ENCODE measurements around the gene CAPN5. TPM values are rescaled to one million over a fixed set of nuclear protein-coding genes. Genes with fewer than 3 reads are reported as not detected.

CAPN5 gene
- total RNA-seq, 2 donors from 2014 or later, result 2.5 to 3.0 TPM

DNA sequence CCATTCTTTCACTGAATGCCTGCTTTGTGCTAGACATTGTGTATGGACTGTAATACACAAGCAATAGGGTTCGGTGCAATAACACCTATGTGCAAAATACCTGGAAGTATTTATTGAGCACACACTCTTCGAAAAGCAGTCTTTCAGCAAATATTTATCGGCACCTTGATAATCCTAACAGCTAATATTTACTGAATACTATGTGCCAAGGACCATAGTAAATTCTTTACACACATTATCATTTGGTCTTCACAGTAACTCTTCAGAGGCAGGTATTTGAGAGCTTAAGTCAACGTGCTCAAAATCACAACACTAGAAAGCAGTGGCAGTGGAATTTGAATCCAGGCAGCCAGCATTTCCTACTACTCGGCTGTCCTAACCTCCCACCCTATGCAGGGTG is 30.4 kb upstream of the CAPN5 start:
- H3K27ac Mint-ChIP-seq, result no peak overlapping the region
- DNase-seq, result no peak
- H3K9me3 ChIP-seq (ENCODE audit: control insufficient read depth, low read length, poor library complexity, severe bottlenecking), result no peaks in the 10 kb centered on the region
- H3K36me3 Mint-ChIP-seq (ENCODE audit: low read depth), result peaks cover 8% of the 10 kb centered on the region
- no peak overlapping the region for H3K4me3 Mint-ChIP-seq
- peaks cover 9% of the 10 kb centered on the region for H3K4me1 Mint-ChIP-seq
- peaks cover 49% of the 10 kb centered on the region for H3K27me3 Mint-ChIP-seq
- ATAC-seq, result no peak

DNA sequence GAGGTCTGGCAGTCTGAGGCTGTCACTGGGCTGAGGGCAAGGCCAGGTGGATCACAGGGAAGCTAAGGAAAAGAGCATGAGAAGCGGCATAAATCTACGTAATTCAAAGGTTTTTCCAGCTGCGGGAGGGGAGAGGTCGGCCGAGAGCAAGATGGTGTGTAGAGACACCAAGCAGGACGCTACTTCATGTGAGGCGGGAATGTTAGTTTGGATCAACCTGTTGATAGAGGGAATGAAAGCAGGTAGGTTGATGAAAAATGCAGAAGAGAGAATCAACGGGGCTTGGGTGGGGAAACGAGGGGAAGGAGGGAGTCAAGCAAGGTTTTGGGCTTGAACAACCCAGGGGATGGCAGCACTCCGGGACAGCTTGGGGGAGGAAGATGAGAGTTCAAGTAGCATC is 29.7 kb upstream of the CAPN5 start:
- H3K9me3 ChIP-seq (ENCODE audit: control insufficient read depth, low read length, poor library complexity, severe bottlenecking), result no peaks in the 10 kb centered on the region
- peaks cover 49% of the 10 kb centered on the region for H3K27me3 Mint-ChIP-seq
- DNase-seq, result no peak
- H3K4me3 Mint-ChIP-seq, result peak overlapping the region; percentile 36
- no peak overlapping the region for H3K27ac Mint-ChIP-seq
- ATAC-seq, result no peak
- H3K36me3 Mint-ChIP-seq (ENCODE audit: low read depth), result peaks cover 8% of the 10 kb centered on the region
- H3K4me1 Mint-ChIP-seq, result peaks cover 9% of the 10 kb centered on the region

DNA sequence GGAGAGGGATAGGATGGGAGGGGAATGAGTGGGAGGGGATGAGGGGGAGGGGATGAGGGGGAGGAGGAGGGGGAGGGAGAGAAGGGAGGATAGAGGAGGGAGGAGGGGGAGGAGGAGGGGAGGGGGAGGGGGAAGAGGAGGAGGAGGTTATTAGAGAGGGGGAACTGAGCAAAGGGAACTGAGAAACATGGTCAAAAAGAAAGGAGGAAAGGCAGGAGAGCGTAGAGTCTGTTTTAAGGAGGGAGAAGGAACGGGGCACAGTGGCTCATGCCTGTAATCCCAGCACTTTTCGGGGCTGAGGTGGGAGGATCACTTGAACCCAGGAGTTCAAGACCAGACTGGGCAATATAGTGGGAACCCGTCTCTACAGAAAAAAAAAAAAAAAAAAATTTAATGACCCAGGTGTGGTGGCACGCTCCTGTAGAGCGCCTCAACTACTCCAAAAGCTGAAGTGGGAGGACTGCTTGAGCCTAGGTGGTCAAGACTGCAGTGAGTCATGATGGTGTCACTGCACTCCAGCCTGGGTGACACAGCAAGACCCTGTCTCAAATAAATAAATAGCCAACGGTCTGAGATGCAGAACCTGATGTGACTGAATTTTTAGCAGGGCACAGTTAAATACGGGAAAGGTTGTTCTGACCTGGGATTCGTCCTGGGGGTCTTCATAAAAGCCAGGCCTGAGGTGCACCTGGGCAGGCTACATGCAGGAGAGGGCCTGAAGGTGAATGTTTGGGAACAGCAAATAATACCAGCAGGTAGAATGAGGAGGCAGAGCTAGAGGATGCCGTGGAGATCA is 28.5 kb upstream of the CAPN5 start:
- no peaks in the 10 kb centered on the region for H3K9me3 ChIP-seq (ENCODE audit: control insufficient read depth, low read length, poor library complexity, severe bottlenecking)
- DNase-seq, result no peak
- Mint-ChIP-seq H3K4me1 (peaks cover 9% of the 10 kb centered on the region), H3K4me3 (peak overlapping the region; percentile 94), H3K27me3 (peaks cover 49% of the 10 kb centered on the region), H3K27ac (no peak overlapping the region), H3K36me3 (ENCODE audit: low read depth) (peaks cover 8% of the 10 kb centered on the region)
- no peak for ATAC-seq

DNA sequence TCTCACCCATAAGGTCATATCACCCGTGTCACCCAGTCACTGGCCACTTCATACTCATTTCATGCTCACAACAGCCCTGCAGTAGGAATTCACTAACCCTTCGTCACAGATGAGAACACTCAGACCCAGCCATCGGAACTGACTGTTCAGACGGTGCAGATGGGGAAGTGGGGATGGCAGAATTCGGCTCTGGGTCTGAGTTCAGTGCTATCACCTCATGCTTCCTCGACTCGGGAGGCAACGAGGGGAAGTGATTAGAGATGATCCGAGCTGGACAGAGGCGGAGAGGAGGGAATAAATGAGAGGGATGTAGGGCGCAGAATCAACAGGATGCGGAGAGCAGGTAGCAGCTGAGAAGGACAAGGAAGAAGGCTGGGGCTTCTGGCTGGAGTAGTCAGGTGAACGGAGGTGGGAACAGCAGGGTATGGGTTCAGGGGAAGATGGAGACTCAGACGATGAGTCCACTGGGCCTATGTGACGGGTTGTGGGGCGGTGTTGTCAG is 27.9 kb upstream of the CAPN5 start:
- Mint-ChIP-seq H3K27me3 (peaks cover 49% of the 10 kb centered on the region), H3K4me1 (peaks cover 9% of the 10 kb centered on the region), H3K36me3 (ENCODE audit: low read depth) (peaks cover 8% of the 10 kb centered on the region), H3K4me3 (peak overlapping the region; percentile 94), H3K27ac (no peak overlapping the region)
- no peak for ATAC-seq
- DNase-seq, result no peak
- H3K9me3 ChIP-seq (ENCODE audit: control insufficient read depth, low read length, poor library complexity, severe bottlenecking), result no peaks in the 10 kb centered on the region

DNA sequence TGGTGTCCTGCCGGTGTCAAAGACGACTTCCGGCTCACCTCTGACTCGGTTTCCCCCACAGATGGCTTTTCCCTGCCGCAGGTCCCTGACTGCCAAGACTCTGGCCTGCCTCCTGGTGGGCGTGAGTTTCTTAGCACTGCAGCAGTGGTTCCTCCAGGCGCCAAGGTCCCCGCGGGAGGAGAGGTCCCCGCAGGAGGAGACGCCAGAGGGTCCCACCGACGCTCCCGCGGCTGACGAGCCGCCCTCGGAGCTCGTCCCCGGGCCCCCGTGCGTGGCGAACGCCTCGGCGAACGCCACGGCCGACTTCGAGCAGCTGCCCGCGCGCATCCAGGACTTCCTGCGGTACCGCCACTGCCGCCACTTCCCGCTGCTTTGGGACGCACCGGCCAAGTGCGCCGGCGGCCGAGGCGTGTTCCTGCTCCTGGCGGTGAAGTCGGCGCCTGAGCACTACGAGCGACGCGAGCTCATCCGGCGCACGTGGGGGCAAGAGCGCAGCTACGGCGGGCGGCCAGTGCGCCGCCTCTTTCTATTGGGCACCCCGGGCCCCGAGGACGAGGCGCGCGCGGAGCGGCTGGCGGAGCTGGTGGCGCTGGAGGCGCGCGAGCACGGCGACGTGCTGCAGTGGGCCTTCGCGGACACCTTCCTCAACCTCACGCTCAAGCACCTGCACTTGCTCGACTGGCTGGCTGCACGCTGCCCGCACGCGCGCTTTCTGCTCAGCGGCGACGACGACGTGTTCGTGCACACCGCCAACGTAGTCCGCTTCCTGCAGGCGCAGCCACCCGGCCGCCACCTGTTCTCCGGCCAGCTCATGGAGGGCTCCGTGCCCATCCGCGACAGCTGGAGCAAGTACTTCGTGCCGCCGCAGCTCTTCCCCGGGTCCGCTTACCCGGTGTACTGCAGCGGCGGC is 27.0 kb upstream of the CAPN5 start:
- H3K4me3 Mint-ChIP-seq, result peak overlapping the region; percentile 94
- no peak overlapping the region for H3K27ac Mint-ChIP-seq
- H3K9me3 ChIP-seq (ENCODE audit: control insufficient read depth, low read length, poor library complexity, severe bottlenecking), result no peaks in the 10 kb centered on the region
- peak; percentile 42 for ATAC-seq
- DNase-seq, result no peak
- peaks cover 8% of the 10 kb centered on the region for H3K36me3 Mint-ChIP-seq (ENCODE audit: low read depth)
- H3K27me3 Mint-ChIP-seq, result peaks cover 47% of the 10 kb centered on the region
- peaks cover 9% of the 10 kb centered on the region for H3K4me1 Mint-ChIP-seq

DNA sequence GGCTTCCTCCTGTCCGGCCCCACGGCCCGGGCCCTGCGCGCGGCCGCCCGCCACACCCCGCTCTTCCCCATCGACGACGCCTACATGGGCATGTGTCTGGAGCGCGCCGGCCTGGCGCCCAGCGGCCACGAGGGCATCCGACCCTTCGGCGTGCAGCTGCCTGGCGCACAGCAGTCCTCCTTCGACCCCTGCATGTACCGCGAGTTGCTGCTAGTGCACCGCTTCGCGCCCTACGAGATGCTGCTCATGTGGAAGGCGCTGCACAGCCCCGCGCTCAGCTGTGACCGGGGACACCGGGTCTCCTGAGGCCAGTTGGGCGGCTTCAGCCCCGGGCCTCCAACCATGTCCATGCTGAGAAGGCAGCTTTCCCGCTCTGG is 26.4 kb upstream of the CAPN5 start:
- no peak overlapping the region for H3K27ac Mint-ChIP-seq
- DNase-seq (no peak), ATAC-seq (no peak)
- H3K27me3 Mint-ChIP-seq, result peaks cover 42% of the 10 kb centered on the region
- H3K4me1 Mint-ChIP-seq, result peaks cover 10% of the 10 kb centered on the region
- no peak overlapping the region for H3K4me3 Mint-ChIP-seq
- H3K36me3 Mint-ChIP-seq (ENCODE audit: low read depth), result peaks cover 8% of the 10 kb centered on the region
- no peaks in the 10 kb centered on the region for H3K9me3 ChIP-seq (ENCODE audit: control insufficient read depth, low read length, poor library complexity, severe bottlenecking)

DNA sequence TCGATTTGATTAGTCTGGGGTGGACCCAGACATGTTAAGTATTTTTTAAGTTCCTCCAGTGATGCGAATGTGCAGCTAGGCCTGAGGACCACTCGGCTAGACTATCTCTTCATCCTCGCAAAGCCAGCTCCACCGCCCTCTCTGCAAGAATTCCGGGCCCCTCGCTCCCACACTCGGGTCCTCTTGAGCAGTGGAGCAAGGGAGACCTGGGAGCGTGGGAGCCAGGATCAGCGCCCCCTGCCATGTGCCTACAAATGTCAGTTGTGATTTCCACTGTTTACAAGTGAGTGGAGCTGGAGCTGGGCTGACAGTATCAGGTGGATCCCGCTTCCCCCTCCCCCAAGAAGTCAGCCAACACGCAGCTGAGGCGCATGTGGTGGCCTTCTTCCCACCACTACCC is 25.9 kb upstream of the CAPN5 start:
- DNase-seq (no peak), ATAC-seq (no peak)
- Mint-ChIP-seq H3K27me3 (peaks cover 47% of the 10 kb centered on the region), H3K36me3 (ENCODE audit: low read depth) (peaks cover 8% of the 10 kb centered on the region), H3K4me3 (peak overlapping the region; percentile 10), H3K27ac (no peak overlapping the region), H3K4me1 (peaks cover 14% of the 10 kb centered on the region)
- H3K9me3 ChIP-seq (ENCODE audit: control insufficient read depth, low read length, poor library complexity, severe bottlenecking), result no peaks in the 10 kb centered on the region

DNA sequence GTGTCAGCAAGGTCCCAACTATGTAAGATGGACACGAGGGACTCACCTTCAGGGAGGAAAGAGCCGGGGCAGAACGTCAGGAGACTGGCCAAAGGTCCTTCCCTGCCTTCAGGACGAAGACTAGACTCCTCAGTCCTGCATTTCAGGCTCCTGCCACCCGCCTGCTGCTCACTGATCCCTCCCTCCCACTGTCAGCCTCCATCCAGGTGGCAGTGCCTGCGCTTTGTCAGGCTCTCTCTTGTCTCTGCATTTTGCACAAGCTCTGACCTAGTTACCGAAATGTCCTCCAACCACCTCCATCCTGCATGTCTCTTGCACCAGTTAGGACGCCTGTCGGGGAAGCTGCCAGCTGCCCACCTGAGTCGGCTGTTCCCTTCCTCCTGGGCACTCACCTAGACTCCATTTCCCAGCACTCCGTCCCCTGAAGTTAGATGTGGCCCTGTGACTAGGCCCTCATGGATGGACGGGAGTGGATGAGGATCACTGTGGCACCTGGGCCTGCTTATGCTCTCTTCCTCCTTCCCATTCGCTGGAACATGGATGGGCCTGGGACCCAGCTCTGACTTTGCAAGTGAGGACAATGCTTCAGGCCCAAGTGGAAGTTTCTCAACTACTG is 24.6 kb upstream of the CAPN5 start:
- Mint-ChIP-seq H3K4me3 (no peak overlapping the region), H3K4me1 (peaks cover 21% of the 10 kb centered on the region), H3K36me3 (ENCODE audit: low read depth) (peaks cover 4% of the 10 kb centered on the region), H3K27me3 (peaks cover 39% of the 10 kb centered on the region), H3K27ac (no peak overlapping the region)
- no peaks in the 10 kb centered on the region for H3K9me3 ChIP-seq (ENCODE audit: control insufficient read depth, low read length, poor library complexity, severe bottlenecking)
- ATAC-seq, result no peak
- DNase-seq, result no peak

DNA sequence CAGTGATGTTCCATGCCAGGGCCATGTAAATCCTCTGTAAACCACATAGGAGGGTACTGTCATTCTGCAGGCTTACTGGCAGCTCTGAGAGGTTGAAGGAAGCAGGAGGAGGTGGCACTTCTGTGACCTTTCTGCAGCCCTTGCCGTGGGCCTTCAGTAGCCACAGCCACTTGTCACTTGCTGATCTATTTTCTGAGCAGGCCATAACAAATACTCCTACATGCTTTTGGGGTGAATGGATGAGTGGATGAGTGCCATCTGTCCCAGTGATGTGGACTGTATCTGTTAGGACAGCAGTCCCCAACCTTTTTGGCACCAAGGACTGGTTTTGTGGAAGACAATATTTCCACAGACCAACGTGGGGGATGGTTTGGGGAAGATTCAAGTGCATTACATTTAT is 22.4 kb upstream of the CAPN5 start:
- ATAC-seq, result no peak
- Mint-ChIP-seq H3K27me3 (peaks cover 21% of the 10 kb centered on the region), H3K4me3 (no peak overlapping the region), H3K4me1 (peaks cover 14% of the 10 kb centered on the region), H3K27ac (no peak overlapping the region), H3K36me3 (ENCODE audit: low read depth) (no peaks in the 10 kb centered on the region)
- DNase-seq, result no peak
- H3K9me3 ChIP-seq (ENCODE audit: control insufficient read depth, low read length, poor library complexity, severe bottlenecking), result no peaks in the 10 kb centered on the region

DNA sequence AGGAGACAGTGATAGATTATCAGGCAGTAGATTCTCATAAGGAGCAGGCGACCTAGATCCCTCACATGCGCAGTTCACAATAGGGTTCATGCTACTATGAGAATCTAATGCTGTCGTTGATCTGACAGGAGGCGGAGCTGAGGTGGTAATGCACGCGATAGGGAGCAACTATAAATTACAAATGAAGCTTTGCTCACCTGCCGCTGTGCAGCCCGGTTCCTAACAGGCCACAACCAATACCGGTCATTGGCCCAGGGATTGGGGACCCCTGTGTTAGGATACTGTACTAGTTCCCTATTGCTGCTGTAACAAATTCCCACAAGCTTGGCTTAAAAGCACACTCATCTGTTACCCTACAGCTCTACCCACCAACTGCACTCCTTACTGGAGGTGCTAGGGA is 21.9 kb upstream of the CAPN5 start:
- ATAC-seq, result no peak
- H3K36me3 Mint-ChIP-seq (ENCODE audit: low read depth), result no peaks in the 10 kb centered on the region
- peaks cover 21% of the 10 kb centered on the region for H3K27me3 Mint-ChIP-seq
- no peak overlapping the region for H3K27ac Mint-ChIP-seq
- H3K4me1 Mint-ChIP-seq, result peaks cover 14% of the 10 kb centered on the region
- no peak overlapping the region for H3K4me3 Mint-ChIP-seq
- no peak for DNase-seq
- no peaks in the 10 kb centered on the region for H3K9me3 ChIP-seq (ENCODE audit: control insufficient read depth, low read length, poor library complexity, severe bottlenecking)

DNA sequence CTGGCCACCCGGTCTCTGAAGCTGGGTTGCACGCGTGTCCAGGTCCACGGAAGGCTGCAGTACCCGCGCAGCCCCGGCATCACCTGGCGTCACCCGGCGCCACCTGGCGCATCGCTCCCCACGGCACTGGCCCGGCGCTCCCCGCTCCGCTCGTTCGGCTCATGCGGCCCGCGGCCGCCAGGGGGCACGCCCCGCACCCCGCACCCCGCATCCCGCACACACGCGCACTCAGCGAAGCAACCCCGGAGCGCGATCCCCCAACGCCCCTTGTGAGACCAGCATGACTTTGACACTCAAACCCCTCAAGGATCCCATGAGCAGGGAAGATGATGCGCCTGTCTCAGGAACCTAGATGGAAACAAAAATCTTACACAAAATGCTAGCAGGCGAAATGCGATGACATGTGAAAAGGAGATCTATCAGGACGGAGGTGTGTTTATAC is 20.7 kb upstream of the CAPN5 start:
- peak; percentile 49 for ATAC-seq
- peak overlapping the region; percentile 87 for H3K27ac Mint-ChIP-seq
- peaks cover 14% of the 10 kb centered on the region for H3K4me1 Mint-ChIP-seq
- no peaks in the 10 kb centered on the region for H3K9me3 ChIP-seq (ENCODE audit: control insufficient read depth, low read length, poor library complexity, severe bottlenecking)
- DNase-seq, result peak; percentile 42 to 53 (median 44)
- peaks cover 14% of the 10 kb centered on the region for H3K27me3 Mint-ChIP-seq
- H3K36me3 Mint-ChIP-seq (ENCODE audit: low read depth), result no peaks in the 10 kb centered on the region
- H3K4me3 Mint-ChIP-seq, result peak overlapping the region; percentile 57

DNA sequence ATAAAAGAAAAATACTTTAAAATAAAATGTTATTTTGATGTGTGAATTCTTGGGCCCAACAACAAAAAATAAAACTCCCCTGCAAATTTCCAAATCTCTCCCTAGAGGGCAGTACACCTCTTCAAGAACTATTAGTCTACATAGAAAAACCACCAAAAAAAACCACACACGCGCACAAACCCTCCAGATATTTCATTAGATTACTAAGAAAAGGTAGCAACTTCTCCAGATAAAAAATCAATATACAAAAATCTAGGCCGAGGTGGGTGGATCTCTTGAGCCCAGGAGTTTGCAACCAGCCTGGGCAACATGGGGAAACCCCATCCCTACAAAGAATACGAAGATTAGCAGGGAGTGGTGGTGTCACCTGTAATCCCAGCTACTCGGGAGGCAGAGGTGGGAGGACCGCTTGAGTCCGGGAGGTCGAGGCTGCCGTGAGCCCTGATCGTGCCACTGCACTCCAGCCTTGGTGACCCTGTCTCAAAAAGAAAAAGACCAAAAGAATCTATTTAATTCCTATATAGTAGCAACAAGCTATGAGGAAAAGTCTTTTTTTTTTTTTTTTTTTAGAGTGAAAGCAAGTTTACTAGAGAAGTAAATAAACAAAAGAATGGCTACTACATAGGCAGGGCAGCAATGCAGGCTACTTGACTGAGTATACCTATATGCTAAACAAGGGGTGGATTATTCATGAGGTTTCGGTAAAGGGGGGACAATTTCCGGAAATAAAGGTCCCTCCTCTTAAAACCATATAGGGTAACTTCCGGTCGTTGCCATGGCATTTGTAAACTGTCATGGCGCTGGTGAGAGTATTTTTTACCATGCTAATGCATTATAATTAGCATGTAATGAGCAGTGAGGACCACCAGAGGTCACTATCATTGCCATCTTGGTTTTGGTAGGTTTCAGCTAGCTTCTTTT is 19.5 kb upstream of the CAPN5 start:
- H3K9me3 ChIP-seq (ENCODE audit: control insufficient read depth, low read length, poor library complexity, severe bottlenecking), result no peaks in the 10 kb centered on the region
- peak; percentile 88 for ATAC-seq
- Mint-ChIP-seq H3K4me1 (peaks cover 14% of the 10 kb centered on the region), H3K4me3 (peak overlapping the region; percentile 85), H3K27ac (peak overlapping the region; percentile 87), H3K27me3 (peaks cover 9% of the 10 kb centered on the region), H3K36me3 (ENCODE audit: low read depth) (no peaks in the 10 kb centered on the region)
- DNase-seq, result peak; percentile 39 to 66 (median 60)
